Stimulated activated CD4-positive, alpha-beta T cell treated with anti-CD3 and anti-CD28 coated beads, TNF-alpha, amount 100 ng/mL, for 4 hours (primary cell): ENCODE results near the gene PPP6R2.

ENCODE experiments used
- DNase-seq, 3 experiments: peaks; one replicate each; pipeline ENCODE4 v3.0.0-alpha.2; 2020; ENCODE audit warnings: low read depth in 3 of 3

Gene PPP6R2

DNA sequence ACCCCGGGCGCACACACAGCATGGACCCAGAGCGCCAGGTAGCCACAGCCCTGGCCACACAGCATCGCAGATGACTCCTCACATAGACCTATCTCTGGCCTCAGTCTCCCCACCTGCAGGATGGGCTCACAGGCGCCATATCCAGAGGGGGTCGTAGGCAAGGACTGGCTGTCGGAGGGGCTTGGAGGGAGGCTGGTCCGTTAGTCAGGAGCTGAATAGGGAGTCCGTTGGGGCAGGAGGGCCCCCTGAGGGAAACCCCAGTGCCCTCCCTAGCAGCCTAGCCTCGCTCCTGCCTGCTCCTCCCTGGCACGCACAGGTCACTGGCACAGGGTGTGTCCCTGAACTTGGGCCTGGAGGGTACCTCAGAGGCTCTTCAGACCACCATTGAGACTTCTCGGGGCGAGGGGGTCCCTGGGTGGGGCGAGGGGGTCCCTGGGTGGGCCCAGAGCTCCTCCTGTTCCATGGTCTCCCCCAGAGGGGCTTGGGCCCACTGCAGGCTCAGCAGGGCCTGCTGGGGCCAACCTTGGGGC is 37.7 kb upstream of the PPP6R2 start:
- DNase-seq: no peak

DNA sequence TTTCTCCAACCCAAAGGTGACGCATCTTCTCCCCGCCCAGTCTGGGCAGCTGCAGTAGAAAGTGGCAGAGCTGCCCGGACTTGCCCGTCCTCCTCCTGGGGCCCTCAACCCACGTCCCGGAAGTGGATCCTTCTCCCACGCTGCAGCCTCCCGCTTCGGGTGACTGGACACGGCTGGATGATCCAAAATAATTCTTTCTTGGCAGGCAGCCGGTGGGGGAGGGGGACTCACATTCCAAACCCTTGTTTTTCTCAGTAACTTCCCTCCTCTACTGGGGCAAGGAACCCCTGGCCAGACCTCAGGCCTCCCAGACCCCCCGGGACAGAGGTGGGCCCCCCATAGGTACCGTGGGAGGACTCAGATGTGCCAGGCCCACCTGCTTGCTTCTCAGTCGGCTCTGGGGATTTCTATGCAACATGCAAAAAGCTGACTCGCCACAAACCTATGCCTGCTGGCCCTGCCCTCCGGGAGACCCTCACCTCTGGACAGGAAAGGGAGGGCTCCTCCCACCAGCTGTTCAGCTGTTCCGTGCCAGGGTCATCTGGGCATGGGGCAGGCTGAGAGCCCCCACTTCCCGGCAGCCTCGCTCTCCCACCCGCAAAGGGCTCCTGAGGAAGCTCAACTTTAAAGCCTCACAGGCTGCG is 37.1 kb upstream of the PPP6R2 start:
- DNase-seq: no peak

DNA sequence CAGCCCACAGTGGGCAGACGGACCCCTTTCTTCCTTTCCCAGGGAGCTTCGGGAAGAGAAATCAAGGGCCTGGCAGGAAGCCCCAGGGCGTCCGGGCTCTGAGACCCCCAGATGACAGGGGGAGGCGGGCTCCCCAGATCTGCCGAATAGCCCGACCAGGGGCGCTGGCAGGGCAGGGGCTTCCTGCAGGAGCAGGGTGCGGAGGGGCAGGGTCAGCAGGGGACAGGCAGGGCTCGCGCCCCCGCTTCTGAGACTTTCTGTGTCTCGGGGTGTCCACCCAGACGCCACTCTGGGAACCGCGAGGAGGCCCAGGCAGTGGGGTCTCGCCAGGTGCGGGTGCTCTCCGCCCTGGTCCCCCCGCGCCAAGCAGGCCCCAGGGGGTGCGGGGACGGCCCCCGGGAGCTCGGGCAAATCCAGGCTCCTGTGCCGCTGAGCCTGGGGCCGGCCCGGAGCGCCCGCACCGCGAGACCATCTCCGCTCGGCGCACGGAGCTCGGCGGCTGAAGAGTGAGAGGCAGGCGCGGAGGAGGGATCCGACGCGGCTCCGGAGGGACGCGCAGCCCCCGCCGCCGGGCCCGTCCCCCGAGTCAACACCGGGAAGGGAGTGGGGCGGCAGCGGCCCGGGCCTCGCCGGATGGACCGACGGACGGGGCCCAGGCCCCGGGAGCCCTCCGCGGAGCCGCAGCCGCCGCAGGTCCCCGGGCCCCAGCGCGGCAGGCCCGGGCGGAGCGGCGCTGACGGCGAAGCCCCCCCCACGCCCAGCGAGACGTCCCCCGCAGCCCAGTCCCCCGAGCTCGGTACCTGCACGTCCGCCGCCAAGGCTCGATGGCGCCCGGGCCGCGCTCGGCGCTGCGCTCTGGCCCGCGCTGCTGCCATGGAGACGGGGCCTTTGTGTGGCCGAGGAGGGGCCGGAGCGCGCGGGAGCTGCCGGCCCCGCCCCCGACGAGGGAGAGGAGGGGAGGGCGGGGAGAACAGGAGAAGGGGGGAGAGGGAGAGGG is 36.1 kb upstream of the PPP6R2 start, which contains the start of gene PLXNB2:
Gene PLXNB2, minus strand, starts transcription at position 894 of the 997 bp plus-strand sequence. CDS start 17,062 bp downstream, outside the sequence.
- DNase-seq: no peak

DNA sequence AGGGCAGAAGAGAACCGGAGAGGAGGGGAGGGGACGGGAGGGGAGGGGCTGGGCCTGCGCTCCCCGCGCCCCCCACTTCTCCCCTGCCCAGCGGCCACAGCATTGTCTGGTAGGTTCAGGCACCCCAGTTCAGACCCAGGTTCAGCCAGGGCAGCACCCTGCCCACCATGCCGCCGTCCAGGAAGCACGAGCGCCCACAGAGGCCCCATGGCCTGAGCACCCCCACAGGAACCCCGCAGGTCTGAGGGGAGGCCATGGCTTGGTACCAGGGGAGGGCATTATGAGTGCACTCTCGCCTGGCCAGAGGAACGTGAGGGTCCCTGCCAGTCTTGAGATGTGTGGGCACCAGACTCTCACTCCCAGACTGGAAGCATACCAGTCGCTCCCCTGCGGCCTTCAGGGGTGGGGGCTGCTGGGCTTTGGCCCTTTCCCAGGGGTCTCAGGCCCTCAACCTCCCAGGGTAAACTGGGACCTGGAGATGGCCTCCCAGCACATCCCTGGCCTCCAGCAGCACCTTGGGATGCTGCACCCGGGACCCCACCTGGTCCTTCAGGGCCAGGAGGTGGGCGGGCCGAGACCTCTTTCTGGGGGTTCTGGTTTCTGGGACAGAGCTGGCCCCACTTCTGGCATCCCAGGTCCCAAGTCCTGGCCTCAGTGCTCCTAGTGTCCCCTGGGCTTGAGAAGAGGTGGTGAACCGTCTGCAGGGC is 35.1 kb upstream of the PPP6R2 start:
- no peak for DNase-seq

DNA sequence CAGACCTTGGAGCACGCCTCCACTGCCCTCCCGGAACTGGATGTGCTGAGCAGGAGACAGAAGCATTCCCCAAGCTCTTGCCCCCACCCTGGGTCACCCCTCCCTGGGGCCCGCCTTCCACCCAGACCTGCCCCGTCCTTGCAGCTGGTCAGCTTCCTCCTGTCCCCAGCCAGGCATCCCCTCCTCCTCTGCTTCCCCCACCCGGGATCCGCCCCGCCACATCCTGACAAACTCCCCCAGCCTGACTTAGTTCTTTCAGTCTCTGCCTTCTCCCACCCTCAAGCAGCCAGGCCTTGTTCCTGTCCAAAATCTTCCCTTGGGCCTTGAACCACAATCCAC is 34.6 kb upstream of the PPP6R2 start:
- no peak for DNase-seq

DNA sequence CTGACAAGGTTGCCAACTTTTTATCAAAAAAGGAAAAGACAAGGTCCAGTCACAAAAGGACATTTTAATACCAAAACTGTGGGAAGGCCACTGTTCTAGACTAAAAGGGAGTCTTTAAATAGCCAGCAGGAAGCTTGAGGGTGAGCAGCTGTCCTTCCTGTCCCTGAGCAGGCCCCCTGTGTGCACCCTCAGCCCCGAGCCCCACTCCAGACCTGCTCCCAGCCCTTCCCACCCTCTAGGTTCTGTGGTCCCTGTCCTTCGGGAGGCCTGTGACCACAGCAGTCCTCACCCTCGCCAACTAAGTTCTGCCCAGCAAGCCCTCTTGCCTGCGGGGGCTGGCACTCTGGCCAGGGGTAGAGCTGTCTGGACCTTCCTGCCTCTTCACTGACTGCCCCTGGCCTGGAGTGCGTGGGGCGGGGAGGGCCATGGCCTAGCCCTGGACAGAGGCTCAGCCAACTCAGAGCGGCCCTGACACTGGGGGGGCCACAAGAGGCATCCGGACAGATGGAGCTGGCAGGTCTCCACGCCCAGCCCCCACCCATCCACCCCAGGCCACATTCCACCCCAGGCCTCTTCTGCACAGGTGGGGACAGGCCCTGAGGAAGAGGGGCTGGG is 34.0 kb upstream of the PPP6R2 start:
- DNase-seq: no peak

DNA sequence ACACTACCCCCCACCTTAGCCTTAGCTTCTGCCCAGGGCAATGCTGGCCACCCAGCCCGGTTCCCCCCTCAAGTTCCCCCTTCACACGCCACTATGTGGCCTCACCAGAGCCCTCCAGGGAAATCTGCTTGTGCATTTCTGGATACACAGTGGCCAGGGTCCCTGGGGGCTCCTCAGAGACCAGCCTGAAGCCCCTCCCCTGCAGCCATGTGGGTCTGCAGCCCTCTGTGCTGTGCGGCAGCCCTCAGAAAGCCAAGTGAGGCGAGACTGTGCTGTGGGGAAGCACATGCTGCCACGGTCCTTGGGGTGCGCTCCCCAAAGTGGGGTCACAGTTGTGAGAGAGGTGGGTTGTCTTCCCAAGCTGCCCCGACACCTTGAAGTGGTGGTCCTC is 33.5 kb upstream of the PPP6R2 start:
- DNase-seq: no peak

DNA sequence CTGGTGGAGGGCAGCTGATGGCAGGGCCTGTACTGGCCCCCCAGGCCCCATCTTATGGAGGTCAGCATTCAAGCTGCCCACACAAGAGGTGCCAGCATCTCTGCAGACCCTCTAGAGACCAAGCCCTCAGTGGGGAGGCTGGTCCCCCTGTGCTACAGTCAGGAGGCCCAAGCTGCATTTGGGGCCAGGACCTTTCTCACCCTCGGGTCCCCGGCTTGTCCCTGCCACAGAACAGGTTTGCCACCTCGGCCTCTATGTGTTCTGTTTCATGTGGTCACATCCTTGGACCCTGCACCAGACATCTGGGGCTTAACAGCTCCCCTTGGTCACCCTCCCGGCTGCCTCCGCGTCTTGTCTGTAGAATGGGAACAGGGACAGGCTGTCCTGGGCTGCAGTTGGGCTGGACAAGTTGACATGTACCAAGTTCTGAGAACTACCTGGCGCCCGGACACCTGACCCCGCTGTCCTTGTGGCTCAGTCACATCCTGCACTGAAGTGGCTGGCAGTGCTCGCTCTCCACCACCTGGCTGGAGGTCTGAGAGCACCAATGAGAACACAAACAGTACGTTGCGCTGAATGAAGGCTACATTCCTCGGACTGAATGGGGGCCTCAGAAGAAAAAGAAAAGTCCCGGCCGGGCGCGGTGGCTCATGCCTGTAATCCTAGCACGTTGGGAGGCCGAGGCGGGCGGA is 33.0 kb upstream of the PPP6R2 start:
- no peak for DNase-seq

DNA sequence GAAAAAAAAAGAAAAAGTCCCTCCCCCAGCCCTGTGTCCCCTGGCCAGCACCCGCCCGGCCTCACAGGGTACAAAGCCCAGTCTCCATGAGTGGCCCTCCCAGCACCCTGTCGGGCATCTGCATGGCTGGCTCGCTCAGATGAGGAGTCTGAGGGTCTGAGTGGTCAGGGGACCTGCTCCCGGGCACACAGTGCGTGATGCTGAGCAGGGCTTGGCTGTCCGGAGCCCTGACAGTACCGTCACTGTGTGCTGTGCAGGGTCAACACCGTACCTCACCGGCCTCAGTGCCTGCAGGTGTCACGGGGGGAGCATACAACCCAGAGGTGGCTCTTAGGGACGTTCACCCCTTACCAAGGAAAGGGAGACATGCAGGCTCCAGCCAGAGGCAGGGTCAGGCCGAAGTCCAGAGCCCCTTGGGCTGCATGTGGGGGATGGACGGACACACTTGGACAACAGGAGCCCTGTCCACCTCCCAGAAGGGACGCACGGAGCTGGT is 32.1 kb upstream of the PPP6R2 start:
- DNase-seq: no peak

DNA sequence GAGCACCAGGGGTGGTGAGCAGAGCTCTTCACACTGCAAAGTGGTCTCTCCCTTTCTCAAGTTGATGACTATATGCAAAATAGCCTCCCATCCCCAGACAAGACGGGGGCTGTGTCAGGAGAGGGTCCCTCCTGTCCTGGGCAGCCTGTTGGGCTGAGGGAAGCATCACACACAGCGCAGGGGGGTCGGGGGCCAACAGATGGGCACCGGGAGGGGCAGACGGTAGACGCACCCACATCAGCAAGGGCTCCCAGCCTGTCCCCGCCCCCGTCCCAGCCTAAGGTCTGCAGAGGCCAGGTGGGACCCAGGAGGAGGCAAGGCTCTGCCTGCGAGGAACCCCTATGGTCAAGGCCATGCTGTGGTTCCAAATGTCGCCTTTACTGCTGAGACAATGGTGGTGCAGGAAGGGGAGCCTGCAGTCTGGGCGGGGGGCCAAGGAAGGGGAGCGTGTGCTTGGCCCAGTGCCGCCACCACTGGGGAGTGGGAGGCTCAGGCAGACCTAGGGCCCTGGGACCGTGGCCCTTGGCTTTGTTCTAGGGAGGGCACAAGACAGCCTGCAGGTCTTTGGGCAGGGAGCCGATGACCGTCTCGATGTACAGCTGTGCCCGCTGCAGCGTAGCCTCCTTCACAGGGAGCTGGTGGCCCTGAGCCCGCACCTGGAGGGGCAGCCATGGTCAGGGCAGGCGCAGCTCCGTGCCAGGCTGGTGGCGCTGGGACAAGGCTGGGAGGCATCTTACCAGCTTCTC is 31.3 kb upstream of the PPP6R2 start:
- DNase-seq: no peak

DNA sequence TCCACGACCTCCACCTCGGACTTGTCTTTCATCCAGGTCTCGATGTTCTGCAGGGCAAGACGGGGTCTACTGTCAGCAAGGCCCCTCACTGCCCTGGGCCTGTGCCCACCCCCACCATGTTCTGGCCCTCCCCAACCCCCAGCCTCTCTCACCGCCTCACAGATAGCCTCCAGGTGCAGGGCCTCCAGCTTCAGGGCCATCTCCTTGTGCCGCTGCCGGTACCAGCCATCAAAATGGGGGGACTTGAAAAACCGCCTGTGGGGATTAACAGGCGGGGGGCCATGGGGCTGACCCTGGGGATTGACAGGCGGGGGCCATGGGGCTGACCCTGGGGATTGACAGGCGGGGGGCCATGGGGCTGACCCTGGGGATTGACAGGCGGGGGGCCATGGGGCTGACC is 30.8 kb upstream of the PPP6R2 start:
- no peak for DNase-seq

DNA sequence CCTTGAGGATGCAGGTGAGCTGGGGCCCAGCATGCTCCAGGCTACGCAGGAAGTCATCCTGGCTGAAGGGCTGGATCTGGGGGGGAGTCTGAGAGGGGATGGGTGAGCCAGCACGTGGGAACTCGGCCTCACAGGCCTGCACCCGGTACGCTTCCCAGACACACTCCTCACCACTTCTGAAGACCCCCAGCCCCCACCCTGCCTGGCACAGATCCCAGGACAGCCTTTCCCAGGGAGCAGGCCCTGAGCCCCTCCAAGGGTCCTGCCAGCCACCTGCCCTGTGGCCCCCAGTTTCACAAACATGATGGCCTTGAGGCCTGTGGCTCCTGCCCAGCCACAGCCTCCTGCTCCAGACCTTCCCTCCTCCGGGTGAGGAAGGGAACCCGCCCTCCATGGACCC is 30.1 kb upstream of the PPP6R2 start:
- DNase-seq: no peak

DNA sequence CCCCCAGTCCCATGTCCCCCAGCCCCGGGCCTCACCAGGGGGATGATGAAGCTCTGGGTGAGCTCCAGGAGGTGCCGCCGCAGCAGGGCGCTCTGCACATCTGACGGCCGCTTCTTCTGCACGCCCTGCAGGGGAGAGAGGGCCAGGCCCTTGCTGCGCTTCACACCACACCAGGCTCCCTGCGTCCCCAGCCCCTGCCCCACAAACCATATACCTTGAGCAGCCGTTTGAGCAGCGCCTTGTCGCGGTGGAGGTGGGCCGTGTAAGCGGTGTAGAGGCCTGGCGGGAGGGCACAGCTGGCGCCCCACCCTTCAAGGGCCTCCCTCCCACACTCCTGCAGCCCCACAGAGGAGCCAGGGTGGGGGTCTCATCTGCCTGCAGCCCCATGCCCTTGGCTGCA is 29.5 kb upstream of the PPP6R2 start:
- no peak for DNase-seq

DNA sequence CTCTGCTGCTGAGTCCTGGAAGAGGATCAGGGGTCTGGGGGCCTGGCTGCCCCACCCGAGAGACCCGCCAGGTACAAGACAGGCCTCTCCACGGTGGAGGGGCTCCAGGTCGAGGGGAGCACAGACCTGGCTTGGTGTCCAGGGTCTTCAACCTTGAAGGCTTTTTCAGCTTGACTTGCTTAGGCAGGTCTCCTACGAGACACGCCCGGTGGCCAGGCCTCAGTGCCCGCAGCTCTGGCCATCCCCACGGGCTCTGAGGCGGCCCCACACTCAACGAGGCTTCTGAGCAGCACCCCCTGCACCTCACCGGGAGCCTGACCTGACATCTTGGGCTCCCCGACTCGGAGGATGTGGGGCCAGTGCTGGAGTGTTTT is 29.1 kb upstream of the PPP6R2 start:
- no peak for DNase-seq

DNA sequence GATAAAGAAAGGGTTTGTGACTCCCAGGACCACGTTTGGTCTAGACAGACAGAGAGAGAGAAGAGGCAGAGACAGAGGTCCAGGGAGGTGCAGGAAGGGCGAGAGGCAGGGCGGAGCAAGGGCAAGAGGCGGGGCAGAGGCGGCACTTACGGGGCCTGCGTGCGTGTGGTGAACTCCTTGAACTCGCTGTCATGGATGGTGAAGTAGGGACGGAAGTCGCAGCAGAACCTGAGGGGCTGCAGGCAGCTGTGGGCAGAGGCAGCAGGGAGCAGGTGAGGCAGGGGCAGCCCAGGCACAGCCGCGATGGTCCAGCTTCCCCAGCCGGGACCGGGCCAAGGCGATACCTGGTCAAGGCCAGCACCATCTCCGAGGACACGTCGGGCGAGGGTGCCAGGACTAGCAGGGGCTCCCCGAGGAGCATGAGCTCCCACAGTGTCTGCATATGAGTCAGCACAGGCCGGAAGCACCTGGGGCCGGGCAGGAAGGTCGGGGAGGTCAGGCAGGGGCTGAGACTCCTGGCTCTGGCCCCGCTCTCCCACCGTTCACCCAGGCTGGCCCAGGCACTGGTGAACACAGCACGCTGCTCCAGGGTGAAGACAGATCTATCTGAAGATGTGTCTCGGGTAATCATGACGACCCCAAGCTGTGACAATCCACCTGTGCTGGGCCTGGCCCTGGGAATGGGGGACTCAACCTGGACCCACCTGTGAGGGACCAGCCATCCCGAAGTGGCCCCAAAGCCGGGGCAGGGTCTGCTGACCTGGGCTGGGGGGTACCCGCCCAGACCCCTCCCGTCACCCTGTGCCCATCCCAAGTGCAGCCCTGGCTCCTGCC is 28.5 kb upstream of the PPP6R2 start:
- DNase-seq: peak; percentile 44 to 59 (median 53)

DNA sequence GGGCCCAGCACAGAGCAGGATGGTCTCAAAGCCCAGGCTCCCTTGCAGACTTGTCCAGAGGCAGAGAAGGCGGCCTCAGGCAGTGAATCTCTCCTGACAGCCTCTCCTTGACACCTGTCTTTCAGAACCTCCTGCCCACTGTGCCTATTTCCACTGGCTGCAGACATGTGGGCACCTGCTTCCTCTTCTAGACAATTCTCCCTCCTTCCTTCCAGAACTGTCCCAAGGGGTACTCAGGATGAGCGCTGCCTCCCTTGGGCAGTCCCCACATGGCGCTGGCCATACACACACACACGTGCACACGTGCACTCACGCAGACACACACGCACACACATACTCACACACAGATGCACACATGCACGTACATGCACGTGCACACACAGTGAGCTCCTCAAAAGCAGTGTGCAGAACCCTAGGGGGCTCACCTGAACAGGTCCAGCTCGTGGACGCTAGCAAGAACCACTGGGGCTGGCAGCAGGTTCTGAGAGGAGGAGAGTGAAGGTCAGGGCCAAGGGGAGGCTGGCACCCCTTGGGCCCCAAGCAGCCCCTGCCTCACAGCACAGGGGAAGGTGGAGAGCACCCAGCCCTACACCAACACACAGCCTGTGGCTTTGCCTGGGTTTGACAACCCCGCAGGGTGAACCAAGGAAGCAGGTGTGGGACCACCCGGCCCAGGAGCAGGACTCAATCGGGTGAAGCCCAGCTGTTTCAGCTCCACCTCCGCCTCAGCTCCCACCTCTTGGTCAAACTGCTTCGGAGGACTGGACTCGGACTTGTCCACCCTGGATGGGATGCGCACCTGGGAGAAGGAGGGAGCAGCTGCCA is 27.6 kb upstream of the PPP6R2 start:
- no peak for DNase-seq

DNA sequence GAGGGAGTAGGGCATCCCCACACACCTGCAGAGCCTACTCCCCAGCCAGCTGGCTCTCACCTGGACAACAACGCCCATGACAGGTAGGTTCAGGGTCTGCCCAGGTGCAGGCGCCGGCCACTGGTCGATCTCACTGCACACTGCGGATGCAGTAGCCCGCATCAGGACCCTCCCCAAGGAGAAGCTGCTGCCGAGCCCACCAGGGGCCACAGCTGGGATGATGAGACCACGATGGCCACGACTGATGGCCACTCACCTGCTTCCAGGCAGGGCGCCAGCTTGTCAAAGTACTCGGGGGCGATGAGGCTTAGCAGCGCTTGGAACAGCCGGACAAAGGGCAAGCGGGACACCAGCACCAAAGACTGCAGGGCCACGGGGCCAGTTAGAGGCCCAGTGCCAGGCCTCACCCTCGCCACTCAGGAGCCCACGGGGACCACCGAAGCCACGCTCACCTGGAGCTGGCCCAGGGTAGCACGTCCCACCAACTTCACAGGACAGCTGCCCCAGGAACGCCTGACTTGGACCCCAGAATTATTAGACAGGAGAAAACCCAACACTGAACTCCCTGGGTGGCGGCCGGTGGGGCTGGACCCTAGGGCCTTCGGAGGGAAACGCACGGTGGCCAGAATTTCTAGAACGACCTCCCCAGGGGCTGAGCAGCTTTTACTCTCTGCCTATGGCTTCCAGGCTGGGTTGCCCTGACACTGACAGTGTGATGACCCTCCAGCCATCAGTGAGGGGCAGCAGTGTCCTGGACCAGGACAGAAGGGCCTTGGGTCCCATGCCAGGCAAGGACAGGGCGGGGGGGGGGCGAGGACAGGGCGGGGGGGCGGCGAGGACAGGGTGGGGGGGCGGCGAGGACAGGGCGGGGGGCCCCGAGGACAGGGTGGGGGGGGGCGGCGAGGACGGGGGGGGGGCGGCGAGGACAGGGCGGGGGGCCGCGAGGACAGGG is 26.7 kb upstream of the PPP6R2 start:
- DNase-seq: no peak
